Progenitor cell of endocrine pancreas (in vitro differentiated cells): Measurements from ENCODE around the gene HOXC6. TPM values are rescaled to one million over a fixed set of nuclear protein-coding genes. Genes with fewer than 3 reads are reported as not detected.

Source experiments
- DNase-seq: peaks from one replicate; pipeline ENCODE4 v3.0.0; 2021; ENCODE audit warnings: low spot score; ENCODE audit not compliant: unreplicated experiment
- H3K27ac Mint-ChIP-seq: 2 replicates; pipeline ENCODE4 v1.8.0; 2021; ENCODE audit warnings: mild to moderate bottlenecking, moderate library complexity, mixed read lengths
- H3K27me3 Mint-ChIP-seq: 2 replicates; pipeline ENCODE4 v1.8.0; 2021; ENCODE audit warnings: mixed read lengths
- H3K36me3 Mint-ChIP-seq: 2 replicates; pipeline ENCODE4 v1.8.0; 2022; ENCODE audit warnings: mixed read lengths; ENCODE audit not compliant: insufficient read depth
- H3K4me1 Mint-ChIP-seq: 2 replicates; pipeline ENCODE4 v1.8.0; 2021; ENCODE audit warnings: low read depth, mixed read lengths
- H3K4me3 Mint-ChIP-seq: 2 replicates; pipeline ENCODE4 v1.8.0; 2021; ENCODE audit warnings: low read depth, mild to moderate bottlenecking, moderate library complexity, mixed read lengths
- H3K9me3 Mint-ChIP-seq: 2 replicates; pipeline ENCODE4 v1.8.0; 2021; ENCODE audit warnings: low read depth, mixed read lengths
- total RNA-seq: library from RNA; stranded (reverse); gene quantifications from 2 replicates; pipeline ENCODE4 v1.2.1, GENCODE V29; 2021
- TF ChIP-seq, protein P1 (sequence below): fragments of 200-600 bp; sonication (generic); IDR thresholded peaks from one replicate; pipeline ENCODE4 v1.5.0; 2021; ENCODE audit warnings: antibody characterized with exemption, mild to moderate bottlenecking; ENCODE audit not compliant: unreplicated experiment

HOXC6 gene
- total RNA-seq, 1 donor from 2014 or later, result 0.17 TPM

DNA sequence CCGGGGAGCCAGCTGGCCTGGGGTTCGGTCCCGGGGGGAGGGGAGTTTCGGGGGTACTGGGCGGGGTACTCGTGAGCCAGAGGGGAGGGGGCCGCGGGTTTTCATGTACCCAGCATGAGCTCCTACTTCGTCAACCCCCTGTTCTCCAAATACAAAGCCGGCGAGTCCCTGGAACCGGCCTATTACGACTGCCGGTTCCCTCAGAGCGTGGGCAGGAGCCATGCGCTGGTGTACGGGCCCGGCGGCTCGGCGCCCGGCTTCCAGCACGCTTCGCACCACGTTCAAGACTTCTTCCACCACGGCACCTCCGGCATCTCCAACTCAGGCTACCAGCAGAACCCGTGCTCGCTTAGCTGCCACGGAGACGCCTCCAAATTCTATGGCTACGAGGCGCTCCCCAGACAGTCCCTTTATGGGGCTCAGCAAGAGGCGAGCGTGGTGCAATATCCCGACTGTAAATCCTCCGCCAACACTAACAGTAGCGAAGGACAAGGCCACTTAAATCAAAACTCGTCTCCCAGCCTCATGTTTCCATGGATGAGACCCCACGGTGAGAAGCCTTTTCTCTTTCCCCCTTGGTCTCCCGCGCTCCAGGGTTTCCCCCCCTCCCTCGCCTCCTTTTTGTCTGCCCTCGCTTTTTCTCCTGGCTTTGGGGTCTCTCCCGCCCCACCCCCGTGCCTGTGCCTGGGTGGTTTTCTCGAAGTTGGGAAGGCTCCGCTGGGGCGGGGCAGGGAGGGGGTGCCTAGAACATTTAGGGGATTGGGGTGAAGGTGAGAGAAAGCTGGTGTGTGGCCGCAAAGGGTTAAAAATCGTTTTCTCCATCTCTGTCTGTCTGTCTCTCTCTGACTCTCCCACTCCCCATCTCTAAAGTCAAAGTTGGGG, 18.8 kb upstream of the HOXC6 start:
- H3K9me3 Mint-ChIP-seq, result no peaks in the 10 kb centered on the region
- no peak overlapping the region for H3K27ac Mint-ChIP-seq
- peak overlapping the region; percentile 21 for H3K4me3 Mint-ChIP-seq
- no peak for DNase-seq
- TF ChIP-seq, protein P1, sequence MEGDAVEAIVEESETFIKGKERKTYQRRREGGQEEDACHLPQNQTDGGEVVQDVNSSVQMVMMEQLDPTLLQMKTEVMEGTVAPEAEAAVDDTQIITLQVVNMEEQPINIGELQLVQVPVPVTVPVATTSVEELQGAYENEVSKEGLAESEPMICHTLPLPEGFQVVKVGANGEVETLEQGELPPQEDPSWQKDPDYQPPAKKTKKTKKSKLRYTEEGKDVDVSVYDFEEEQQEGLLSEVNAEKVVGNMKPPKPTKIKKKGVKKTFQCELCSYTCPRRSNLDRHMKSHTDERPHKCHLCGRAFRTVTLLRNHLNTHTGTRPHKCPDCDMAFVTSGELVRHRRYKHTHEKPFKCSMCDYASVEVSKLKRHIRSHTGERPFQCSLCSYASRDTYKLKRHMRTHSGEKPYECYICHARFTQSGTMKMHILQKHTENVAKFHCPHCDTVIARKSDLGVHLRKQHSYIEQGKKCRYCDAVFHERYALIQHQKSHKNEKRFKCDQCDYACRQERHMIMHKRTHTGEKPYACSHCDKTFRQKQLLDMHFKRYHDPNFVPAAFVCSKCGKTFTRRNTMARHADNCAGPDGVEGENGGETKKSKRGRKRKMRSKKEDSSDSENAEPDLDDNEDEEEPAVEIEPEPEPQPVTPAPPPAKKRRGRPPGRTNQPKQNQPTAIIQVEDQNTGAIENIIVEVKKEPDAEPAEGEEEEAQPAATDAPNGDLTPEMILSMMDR, result no peak
- H3K36me3 Mint-ChIP-seq, result no peaks in the 10 kb centered on the region
- peaks cover 98% of the 10 kb centered on the region for H3K27me3 Mint-ChIP-seq
- peaks cover 6% of the 10 kb centered on the region for H3K4me1 Mint-ChIP-seq

DNA sequence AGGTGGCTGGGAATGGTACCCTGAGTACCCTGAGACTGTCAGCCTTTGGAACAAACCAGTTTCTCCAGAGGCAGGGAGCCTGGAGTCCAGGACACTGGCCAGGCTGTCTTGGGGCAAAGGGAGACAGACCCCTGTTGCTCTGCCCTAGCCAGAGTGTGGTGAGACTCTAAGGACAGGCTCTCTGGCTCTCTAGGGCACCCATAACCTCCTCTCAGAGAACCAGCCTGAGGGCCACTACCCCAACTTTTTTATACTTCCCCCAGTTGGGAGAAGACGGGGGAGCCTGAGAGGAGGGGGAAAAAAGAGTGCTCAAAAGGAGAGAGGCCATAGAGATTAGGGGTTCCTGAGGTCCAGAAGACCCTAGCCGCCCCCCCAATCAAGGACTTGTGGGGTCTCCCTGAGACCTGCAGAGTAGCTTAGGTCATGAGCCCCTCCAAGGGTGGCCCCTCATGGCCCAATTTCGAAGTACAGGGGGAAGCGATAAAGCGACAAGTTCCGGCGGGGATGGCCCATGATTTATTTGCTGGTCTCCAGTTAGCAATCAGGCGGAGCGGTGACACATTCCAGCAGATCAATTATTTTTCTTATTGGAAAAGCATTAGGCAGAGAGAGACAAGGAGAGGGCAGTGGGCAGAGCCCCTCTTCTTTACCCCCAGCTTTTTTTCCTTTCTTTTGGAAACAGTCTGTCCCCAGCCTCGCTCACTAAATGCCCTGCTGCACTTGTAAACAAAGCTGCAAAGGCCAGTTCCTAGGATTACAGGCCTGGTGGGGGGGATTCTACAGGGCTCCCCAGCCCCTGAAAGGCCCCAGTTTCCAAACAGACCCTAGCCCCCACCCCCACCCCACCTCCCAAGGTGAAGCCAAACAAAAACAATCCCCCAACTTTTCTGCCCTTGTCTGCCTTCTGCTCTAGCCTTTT, 17.9 kb upstream of the HOXC6 start:
- TF ChIP-seq, protein P1, result no peak
- no peak for DNase-seq
- Mint-ChIP-seq H3K4me1 (peaks cover 6% of the 10 kb centered on the region), H3K4me3 (no peak overlapping the region), H3K36me3 (no peaks in the 10 kb centered on the region), H3K9me3 (no peaks in the 10 kb centered on the region), H3K27ac (no peak overlapping the region), H3K27me3 (peaks cover 98% of the 10 kb centered on the region)

DNA sequence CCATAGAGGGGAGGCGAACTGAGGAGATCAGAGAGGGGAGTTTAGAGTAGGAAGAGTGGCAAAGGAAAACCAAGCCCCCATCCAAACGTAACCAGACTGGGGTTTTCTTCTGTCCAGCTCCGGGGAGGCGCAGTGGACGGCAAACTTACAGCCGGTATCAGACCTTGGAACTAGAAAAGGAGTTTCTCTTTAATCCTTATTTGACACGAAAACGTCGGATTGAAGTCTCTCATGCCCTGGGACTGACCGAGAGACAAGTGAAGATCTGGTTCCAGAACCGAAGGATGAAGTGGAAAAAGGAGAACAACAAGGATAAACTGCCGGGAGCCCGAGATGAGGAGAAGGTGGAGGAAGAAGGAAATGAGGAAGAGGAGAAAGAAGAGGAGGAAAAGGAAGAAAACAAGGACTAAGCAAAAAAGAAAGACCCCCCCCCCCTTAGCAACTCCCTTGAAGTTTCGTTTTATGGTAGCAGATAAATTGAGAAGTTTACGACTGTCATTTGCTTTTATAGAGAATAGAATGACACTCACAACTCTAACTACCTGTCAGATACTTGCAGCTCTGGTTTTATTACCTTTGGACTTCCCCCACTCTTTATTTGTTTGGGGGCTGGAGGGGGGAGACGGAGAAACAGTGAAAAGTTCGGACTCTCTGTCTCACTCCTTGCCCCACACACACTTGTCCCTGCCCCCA, 17.1 kb upstream of the HOXC6 start:
- Mint-ChIP-seq H3K9me3 (no peaks in the 10 kb centered on the region), H3K36me3 (no peaks in the 10 kb centered on the region), H3K4me3 (no peak overlapping the region), H3K27me3 (peaks cover 98% of the 10 kb centered on the region), H3K4me1 (peaks cover 5% of the 10 kb centered on the region), H3K27ac (no peak overlapping the region)
- no peak for DNase-seq
- TF ChIP-seq, protein P1, result no peak

DNA sequence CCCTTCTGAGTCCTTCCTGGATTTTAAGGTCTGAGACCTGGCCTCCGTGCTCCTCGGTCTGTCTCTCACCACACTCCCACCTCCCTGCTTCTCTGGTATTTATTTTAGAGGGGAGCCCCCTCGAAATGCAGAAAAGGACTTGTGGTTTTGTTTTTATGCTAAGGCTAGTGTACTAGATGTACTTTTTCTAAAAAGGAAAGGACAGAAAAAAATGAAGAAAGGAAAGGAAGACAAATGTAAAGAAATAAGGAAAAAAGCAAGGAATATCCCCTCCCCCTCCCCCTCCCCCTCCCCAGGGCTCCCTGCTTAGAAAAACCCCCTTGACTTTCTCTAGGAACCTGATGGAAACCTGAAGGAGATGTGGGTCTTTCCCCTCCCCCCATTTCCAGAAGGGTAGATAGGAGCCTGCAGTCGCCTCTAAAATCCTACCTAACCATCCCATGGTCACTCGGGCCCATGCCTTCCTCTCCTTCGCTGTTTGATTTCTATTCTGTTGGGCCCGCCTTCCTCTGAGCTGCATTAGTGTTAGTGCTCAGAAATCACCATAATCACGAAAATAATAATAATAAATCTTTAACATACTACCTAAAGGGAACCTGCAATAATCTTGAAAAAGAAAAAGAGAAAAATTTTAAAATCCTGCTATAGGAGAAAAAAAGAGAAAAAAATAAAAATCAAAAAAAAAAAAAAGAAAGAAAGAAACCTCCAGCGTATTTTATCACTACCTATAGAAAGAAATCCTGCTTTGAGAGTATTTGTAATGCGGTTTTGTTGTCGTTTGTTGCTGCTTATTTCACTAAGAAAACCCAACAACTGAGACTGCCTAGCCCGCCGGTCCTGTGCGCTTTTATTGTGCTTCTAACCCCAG, 16.3 kb upstream of the HOXC6 start:
- no peak for DNase-seq
- Mint-ChIP-seq H3K4me1 (peaks cover 3% of the 10 kb centered on the region), H3K36me3 (no peaks in the 10 kb centered on the region), H3K9me3 (no peaks in the 10 kb centered on the region), H3K4me3 (no peak overlapping the region), H3K27ac (no peak overlapping the region), H3K27me3 (peaks cover 98% of the 10 kb centered on the region)
- TF ChIP-seq, protein P1, result no peak
